Measurements from ENCODE around the gene TMEM43.
A peak's percentile ranks its signal among the peaks of the same experiment; 100 is the strongest.

The TMEM43 gene

GRCh38 chr3:14152233-14152962, 27.5 kb downstream of the TMEM43 start:
- no peak for DNase-seq

- DNase-seq = no peak
These were observed 28.1 kb downstream of the TMEM43 start for GRCh38 chr3:14152963-14153355.

- no peak for DNase-seq
These were observed 28.8 kb downstream of the TMEM43 start for GRCh38 chr3:14153663-14154062.

- DNase-seq = no peak
These were observed 29.4 kb downstream of the TMEM43 start for GRCh38 chr3:14154276-14154675.

GRCh38 chr3:14154895-14155440, 30.1 kb downstream of the TMEM43 start:
- DNase-seq = no peak

- no peak for DNase-seq
These were observed 31.3 kb downstream of the TMEM43 start for GRCh38 chr3:14156201-14156600.

GRCh38 chr3:14156843-14157561, 32.1 kb downstream of the TMEM43 start:
- DNase-seq = no peak

- no peak for DNase-seq
These were observed 33.1 kb downstream of the TMEM43 start for GRCh38 chr3:14157951-14158350.

- DNase-seq = no peak
These were observed 33.5 kb downstream of the TMEM43 start for GRCh38 chr3:14158370-14158769.

- no peak for DNase-seq
These were observed 34.6 kb downstream of the TMEM43 start for GRCh38 chr3:14159426-14159825.

GRCh38 chr3:14161282-14161681, 36.4 kb downstream of the TMEM43 start:
- no peak for DNase-seq

- DNase-seq = no peak
These were observed 37.3 kb downstream of the TMEM43 start for GRCh38 chr3:14162178-14162577.

- no peak for DNase-seq
These were observed 42.2 kb downstream of the TMEM43 start for GRCh38 chr3:14166877-14167603.

- DNase-seq = no peak
These were observed 44.6 kb downstream of the TMEM43 start for GRCh38 chr3:14169435-14169834.

- DNase-seq = no peak
These were observed 45.0 kb downstream of the TMEM43 start for GRCh38 chr3:14169871-14170270.

GRCh38 chr3:14170531-14171159, 45.8 kb downstream of the TMEM43 start:
- no peak for DNase-seq

GRCh38 chr3:14172496-14172895, 47.6 kb downstream of the TMEM43 start:
- no peak for DNase-seq

- no peak for DNase-seq
These were observed 49.6 kb downstream of the TMEM43 start for GRCh38 chr3:14174483-14174882.

- peak; percentile 20 to 35 for DNase-seq
These were observed 50.7 kb downstream of the TMEM43 start for GRCh38 chr3:14175383-14176037.

- no peak for DNase-seq
These were observed 52.9 kb downstream of the TMEM43 start for GRCh38 chr3:14177580-14178246.

- DNase-seq = peak; percentile 95 to 96
These were observed 53.6 kb downstream of the TMEM43 start, which contains the start of the genes LSM3 and XPC for GRCh38 chr3:14178247-14179113. Gene LSM3 (plus strand): TSS chr3:14178817. CDS start chr3:14178861, 44 bp downstream. Gene XPC (minus strand): TSS chr3:14178601. CDS start chr3:14178568, 33 bp downstream.
